ENCODE data around the gene KRTAP4-12. TPM values are rescaled to one million over a fixed set of nuclear protein-coding genes. Genes with fewer than 3 reads are reported as not detected.
"Not testable (repeated sequence)": the region's sequence is repeated elsewhere in the genome, so short reads cannot be mapped to it uniquely, and the experiment has no call there.

The KRTAP4-12 gene
- total RNA-seq, 1 experiment from 2014 or later, result not detected

DNA sequence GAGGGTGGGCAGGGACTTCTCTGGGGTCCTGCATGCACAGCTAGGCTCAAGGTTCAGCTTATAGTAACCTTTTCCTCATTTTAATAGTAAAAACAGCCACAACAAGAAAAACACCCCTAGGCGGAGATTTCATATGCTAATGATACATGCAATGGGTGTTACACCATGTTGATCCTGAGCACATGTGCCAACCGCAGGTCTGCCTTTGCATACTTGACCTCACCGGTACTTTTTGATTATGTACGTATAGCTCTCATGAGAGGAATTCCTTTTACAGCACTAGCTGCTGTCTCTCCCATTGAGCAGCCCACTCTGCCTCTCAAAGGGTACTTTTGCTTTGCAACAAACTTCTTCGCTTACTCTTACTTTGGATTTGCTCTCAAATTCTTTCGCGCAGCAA, 27.9 kb downstream of the KRTAP4-12 start:
- DNase-seq (ENCODE audit: low read depth), result no peak

DNA sequence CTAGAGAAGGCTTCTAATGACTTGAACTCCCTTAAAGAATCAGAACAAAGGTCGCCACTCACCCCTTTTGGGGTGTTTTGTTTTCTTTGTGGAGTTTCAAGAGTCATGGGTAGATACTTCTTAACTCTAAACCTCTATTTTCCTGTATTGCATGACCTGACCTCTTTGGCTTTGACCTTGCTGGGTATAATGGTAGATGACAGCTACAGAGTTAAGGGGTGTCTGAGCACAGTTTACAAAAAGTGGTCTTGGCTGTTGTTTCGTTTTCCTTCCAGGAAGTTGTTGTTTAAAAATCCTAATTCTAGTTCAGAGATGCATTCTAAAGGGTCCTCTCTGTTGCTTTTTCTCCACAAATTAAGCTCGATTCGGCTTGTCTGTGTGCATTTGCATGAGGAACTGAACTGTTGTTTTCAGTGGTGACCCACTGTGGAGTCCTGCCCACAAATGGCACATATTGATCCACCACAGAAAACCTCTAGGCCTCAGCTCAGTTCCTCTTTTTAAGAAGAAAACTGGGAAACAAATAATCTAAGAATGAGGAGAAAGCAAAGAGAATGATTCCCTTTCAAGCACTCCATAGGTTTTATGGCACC, 35.1 kb downstream of the KRTAP4-12 start:
- not testable (repeated sequence) for DNase-seq (ENCODE audit: low read depth)

DNA sequence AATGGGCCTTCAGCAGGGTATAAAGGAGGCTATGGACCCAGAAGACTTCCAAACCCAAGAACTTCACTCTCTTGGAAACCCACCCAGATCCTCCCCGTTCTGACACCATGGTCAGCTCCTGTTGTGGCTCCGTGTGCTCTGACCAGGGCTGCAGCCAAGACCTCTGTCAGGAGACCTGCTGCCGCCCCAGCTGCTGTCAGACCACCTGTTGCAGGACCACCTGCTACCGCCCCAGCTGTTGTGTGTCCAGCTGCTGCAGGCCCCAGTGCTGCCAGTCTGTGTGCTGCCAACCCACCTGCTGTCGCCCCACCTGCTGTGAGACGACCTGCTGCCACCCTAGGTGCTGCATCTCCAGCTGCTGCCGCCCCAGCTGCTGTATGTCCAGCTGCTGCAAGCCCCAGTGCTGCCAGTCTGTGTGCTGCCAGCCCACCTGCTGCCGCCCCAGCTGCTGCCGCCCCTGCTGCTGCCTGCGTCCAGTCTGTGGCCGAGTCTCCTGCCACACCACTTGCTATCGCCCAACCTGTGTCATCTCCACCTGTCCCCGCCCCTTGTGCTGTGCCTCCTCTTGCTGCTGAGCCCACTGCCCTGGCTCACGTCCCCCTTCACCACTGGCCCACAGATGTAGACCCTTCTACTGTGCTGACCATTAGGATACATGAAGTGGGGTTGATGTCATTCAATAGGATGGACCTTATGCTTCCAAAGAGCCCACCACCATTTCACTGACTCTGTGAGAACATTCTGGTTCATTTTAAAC, 39.7 kb downstream of the KRTAP4-12 start, which contains the start of gene KRTAP4-7:
TSS of gene KRTAP4-7 (plus strand) at position 51 of the 757 bp plus-strand sequence. CDS start at position 108, 57 bp downstream.
- not testable (repeated sequence) for DNase-seq (ENCODE audit: low read depth)

DNA sequence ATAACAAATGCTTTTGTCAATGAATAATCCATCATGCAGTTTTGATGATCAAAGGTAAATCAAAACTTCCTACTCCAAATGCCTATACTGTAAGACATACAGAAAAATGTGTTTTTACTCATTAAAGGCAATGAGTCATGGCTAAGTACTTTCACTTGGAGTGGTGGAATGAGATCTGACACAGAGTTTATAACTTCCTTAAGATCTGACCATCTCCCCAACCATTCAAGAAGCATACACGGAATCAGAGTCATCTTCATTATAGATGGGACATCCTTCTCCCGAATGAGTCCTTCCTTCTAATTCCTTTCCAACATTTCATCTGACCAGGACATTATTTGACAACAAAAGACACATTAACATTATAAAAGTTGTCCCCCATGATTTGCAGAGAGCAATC, 40.6 kb downstream of the KRTAP4-12 start:
- peak; percentile 82 for DNase-seq (ENCODE audit: low read depth)

DNA sequence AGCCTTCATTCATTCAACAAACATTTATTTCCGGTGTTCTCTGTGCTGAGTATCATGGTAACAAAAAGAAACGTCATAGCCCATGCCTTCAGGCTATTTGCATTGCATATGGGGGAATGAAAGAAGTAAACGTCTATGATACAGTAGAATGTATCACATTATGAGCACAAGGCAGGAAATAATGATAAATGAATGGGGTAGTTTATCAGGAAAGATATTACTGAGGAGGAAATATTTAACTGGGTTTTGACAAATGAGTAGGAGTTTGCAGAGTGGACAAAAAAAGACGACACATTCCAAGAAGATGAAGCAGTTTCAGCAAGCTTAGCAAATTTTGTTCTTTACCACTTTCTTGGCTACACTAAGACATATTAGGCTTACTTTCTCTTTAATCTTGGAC, 41.4 kb downstream of the KRTAP4-12 start:
- peak; percentile 44 for DNase-seq (ENCODE audit: low read depth)

DNA sequence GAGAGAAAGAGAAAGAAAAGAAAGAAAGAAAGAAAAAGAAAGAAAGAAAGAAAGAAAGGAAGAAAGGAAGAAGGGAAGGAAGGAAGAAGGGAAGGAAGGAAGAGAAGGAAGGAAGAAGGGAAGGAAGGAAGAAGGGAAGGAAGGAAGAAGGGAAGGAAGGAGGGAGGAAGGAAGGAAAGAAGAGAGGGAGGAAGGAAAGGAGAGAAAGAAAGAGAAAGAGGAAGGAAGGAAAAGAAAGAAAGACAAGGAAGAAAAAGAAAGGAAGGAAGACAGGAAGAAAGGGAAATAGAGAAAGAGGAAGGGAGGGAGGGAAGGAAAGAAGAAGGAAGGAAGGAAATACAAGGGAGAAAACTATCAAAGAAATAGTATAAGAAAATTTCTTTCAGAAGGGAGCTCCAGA, 47.2 kb downstream of the KRTAP4-12 start:
- no peak for DNase-seq (ENCODE audit: low read depth)

DNA sequence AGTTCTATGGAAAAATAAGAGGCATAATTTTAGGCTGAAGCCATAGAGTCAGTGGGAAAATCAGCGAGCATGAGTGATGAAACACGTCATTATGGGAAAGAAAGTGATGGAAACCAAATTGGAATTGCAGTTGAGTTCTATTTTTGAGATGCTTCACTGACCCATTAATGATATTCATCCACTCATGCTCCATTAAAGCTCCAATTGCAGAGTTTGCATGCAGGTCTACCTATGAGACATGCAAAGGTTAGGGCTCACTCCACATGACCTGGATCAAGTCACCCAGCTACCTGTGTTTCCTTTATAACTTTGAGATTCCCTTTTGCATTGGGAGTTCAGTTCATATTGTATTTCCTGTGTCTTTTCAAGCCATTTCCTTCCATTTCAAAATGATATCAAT, 50.3 kb downstream of the KRTAP4-12 start:
- no peak for DNase-seq (ENCODE audit: low read depth)

Other genes with a start within 250 kb of the KRTAP4-12 start
- not detected in 2 replicates for gene KRT20, start 238.9 kb downstream of the KRTAP4-12 start, total RNA-seq (2014; rRNA removed; shearing (Covaris generic))
- 0.33 TPM in 1 of 2 replicates, not detected in the other for gene KRT23, start 186.5 kb downstream of the KRTAP4-12 start, total RNA-seq (2014; rRNA removed; shearing (Covaris generic))
- gene KRT39, start 157.2 kb downstream of the KRTAP4-12 start, total RNA-seq (2014; rRNA removed; shearing (Covaris generic)), result not detected in 2 replicates
- not detected in 2 replicates for gene KRT40, start 139.9 kb downstream of the KRTAP4-12 start, total RNA-seq (2014; rRNA removed; shearing (Covaris generic))
- not detected in 2 replicates for gene KRTAP3-3, start 130.0 kb downstream of the KRTAP4-12 start, total RNA-seq (2014; rRNA removed; shearing (Covaris generic))
- gene KRTAP3-2, start 124.3 kb downstream of the KRTAP4-12 start, total RNA-seq (2014; rRNA removed; shearing (Covaris generic)), result not detected in 2 replicates
- not detected in 2 replicates for gene KRTAP3-1, start 115.1 kb downstream of the KRTAP4-12 start, total RNA-seq (2014; rRNA removed; shearing (Covaris generic))
- gene KRTAP1-5, start 97.0 kb downstream of the KRTAP4-12 start, total RNA-seq (2014; rRNA removed; shearing (Covaris generic)), result not detected in 2 replicates
- not detected in 2 replicates for gene KRTAP1-4, start 94.0 kb downstream of the KRTAP4-12 start, total RNA-seq (2014; rRNA removed; shearing (Covaris generic))
- gene KRTAP1-3, start 89.3 kb downstream of the KRTAP4-12 start, total RNA-seq (2014; rRNA removed; shearing (Covaris generic)), result not detected in 2 replicates
- not detected in 2 replicates for gene KRTAP1-1, start 82.7 kb downstream of the KRTAP4-12 start, total RNA-seq (2014; rRNA removed; shearing (Covaris generic))
- gene KRTAP2-1, start 76.9 kb downstream of the KRTAP4-12 start, total RNA-seq (2014; rRNA removed; shearing (Covaris generic)), result 2.0 TPM in 1 of 2 replicates, not detected in the other
- gene KRTAP2-2, start 69.0 kb downstream of the KRTAP4-12 start, total RNA-seq (2014; rRNA removed; shearing (Covaris generic)), result not detected in 2 replicates
- gene KRTAP2-3, start 64.1 kb downstream of the KRTAP4-12 start, total RNA-seq (2014; rRNA removed; shearing (Covaris generic)), result 1.2 and 6.2 TPM in 2 replicates
- gene KRTAP2-4, start 58.3 kb downstream of the KRTAP4-12 start, total RNA-seq (2014; rRNA removed; shearing (Covaris generic)), result not detected in 2 replicates
- not detected in 2 replicates for gene KRTAP4-7, start 40.0 kb downstream of the KRTAP4-12 start, total RNA-seq (2014; rRNA removed; shearing (Covaris generic))
- not detected in 2 replicates for gene KRTAP4-8, start 26.0 kb downstream of the KRTAP4-12 start, total RNA-seq (2014; rRNA removed; shearing (Covaris generic))
- gene KRTAP4-16, start 22.0 kb downstream of the KRTAP4-12 start, total RNA-seq (2014; rRNA removed; shearing (Covaris generic)), result not detected in 2 replicates
- gene KRTAP4-9, start 18.8 kb downstream of the KRTAP4-12 start, total RNA-seq (2014; rRNA removed; shearing (Covaris generic)), result 0.29 and 0.57 TPM in 2 replicates
- gene KRTAP4-11, start 5.8 kb downstream of the KRTAP4-12 start, total RNA-seq (2014; rRNA removed; shearing (Covaris generic)), result not detected in 2 replicates
- gene KRTAP4-6, start 16.4 kb upstream of the KRTAP4-12 start, total RNA-seq (2014; rRNA removed; shearing (Covaris generic)), result not detected in 2 replicates
- not detected in 2 replicates for gene KRTAP4-5, start 25.6 kb upstream of the KRTAP4-12 start, total RNA-seq (2014; rRNA removed; shearing (Covaris generic))
- gene KRTAP4-4, start 36.6 kb upstream of the KRTAP4-12 start, total RNA-seq (2014; rRNA removed; shearing (Covaris generic)), result not detected in 2 replicates
- not detected in 2 replicates for gene KRTAP4-3, start 44.0 kb upstream of the KRTAP4-12 start, total RNA-seq (2014; rRNA removed; shearing (Covaris generic))
- gene KRTAP4-2, start 54.0 kb upstream of the KRTAP4-12 start, total RNA-seq (2014; rRNA removed; shearing (Covaris generic)), result not detected in 2 replicates
- gene KRTAP4-1, start 60.7 kb upstream of the KRTAP4-12 start, total RNA-seq (2014; rRNA removed; shearing (Covaris generic)), result not detected in 2 replicates
- not detected in 2 replicates for gene KRTAP9-1, start 65.7 kb upstream of the KRTAP4-12 start, total RNA-seq (2014; rRNA removed; shearing (Covaris generic))
- gene KRTAP9-2, start 102.5 kb upstream of the KRTAP4-12 start, total RNA-seq (2014; rRNA removed; shearing (Covaris generic)), result not detected in 2 replicates
- gene KRTAP9-3, start 108.3 kb upstream of the KRTAP4-12 start, total RNA-seq (2014; rRNA removed; shearing (Covaris generic)), result not detected in 2 replicates
- gene KRTAP9-8, start 113.8 kb upstream of the KRTAP4-12 start, total RNA-seq (2014; rRNA removed; shearing (Covaris generic)), result not detected in 2 replicates
- gene KRTAP9-4, start 125.5 kb upstream of the KRTAP4-12 start, total RNA-seq (2014; rRNA removed; shearing (Covaris generic)), result not detected in 2 replicates
- gene KRTAP9-9, start 131.2 kb upstream of the KRTAP4-12 start, total RNA-seq (2014; rRNA removed; shearing (Covaris generic)), result not detected in 2 replicates
- gene KRTAP9-6, start 141.2 kb upstream of the KRTAP4-12 start, total RNA-seq (2014; rRNA removed; shearing (Covaris generic)), result not detected in 2 replicates
- gene KRTAP9-7, start 151.5 kb upstream of the KRTAP4-12 start, total RNA-seq (2014; rRNA removed; shearing (Covaris generic)), result not detected in 2 replicates
- gene KRTAP29-1, start 178.7 kb upstream of the KRTAP4-12 start, total RNA-seq (2014; rRNA removed; shearing (Covaris generic)), result not detected in 2 replicates
- gene KRTAP16-1, start 185.1 kb upstream of the KRTAP4-12 start, total RNA-seq (2014; rRNA removed; shearing (Covaris generic)), result not detected in 2 replicates
- not detected in 2 replicates for gene KRTAP17-1, start 191.5 kb upstream of the KRTAP4-12 start, total RNA-seq (2014; rRNA removed; shearing (Covaris generic))
- not detected in 2 replicates for gene KRT33A, start 226.6 kb upstream of the KRTAP4-12 start, total RNA-seq (2014; rRNA removed; shearing (Covaris generic))
- not detected in 2 replicates for gene KRT33B, start 245.6 kb upstream of the KRTAP4-12 start, total RNA-seq (2014; rRNA removed; shearing (Covaris generic))

Data from HT1080 (cell line).